K562 (cell line): ENCODE results near the gene ZMYND19. TPM values are rescaled to one million over a fixed set of nuclear protein-coding genes. Genes with fewer than 3 reads are reported as not detected.

Experiments
- E2F1 ChIP-seq: sonication (generic); formaldehyde crosslinking; IDR thresholded peaks from 2 replicates; pipeline ENCODE4 v1.8.1; 2023; ENCODE audit warnings: mild to moderate bottlenecking, missing genetic modification reagents, moderate library complexity
- E2F3 ChIP-seq: fragments of 250-450 bp; sonication (Bioruptor Pico); IDR thresholded peaks from 2 replicates; pipeline ENCODE4 v1.4.0; 2020; ENCODE audit warnings: mild to moderate bottlenecking
- GATAD2B ChIP-seq: fragments of 450-650 bp; IDR thresholded peaks from 2 replicates; pipeline ENCODE4 v1.6.1; 2017; ENCODE audit warnings: mild to moderate bottlenecking, borderline replicate concordance
- KLF1 ChIP-seq: fragments of 450-650 bp; IDR thresholded peaks from 2 replicates; pipeline ENCODE4 v1.6.1; 2016; ENCODE audit warnings: missing genetic modification characterization, missing compliant biosample characterization
- LEF1 ChIP-seq: fragments of 450-650 bp; IDR thresholded peaks from 2 replicates; pipeline ENCODE4 v1.6.1; 2016; ENCODE audit warnings: mild to moderate bottlenecking
- POLR2G ChIP-seq: fragments of 200-400 bp; formaldehyde crosslinking; IDR thresholded peaks from 2 replicates; pipeline ENCODE4 v1.6.1; 2017; ENCODE audit warnings: low read depth, mild to moderate bottlenecking, antibody characterized with exemption, low read length, moderate library complexity
- POLR2H ChIP-seq: IDR thresholded peaks from 2 replicates; pipeline ENCODE4 v1.6.1; 2016; ENCODE audit warnings: missing genetic modification characterization, low read depth, mild to moderate bottlenecking, control low read depth, missing compliant biosample characterization, moderate library complexity
- SMAD4 ChIP-seq: fragments of 250-450 bp; sonication (Bioruptor Pico); conservative IDR thresholded peaks from 2 replicates; pipeline ENCODE4 v1.8.0; 2021; ENCODE audit warnings: inconsistent platforms, mild to moderate bottlenecking, moderate library complexity
- SREBF2 ChIP-seq: sonication (generic); formaldehyde crosslinking; IDR thresholded peaks from 2 replicates; pipeline ENCODE4 v1.4.0; 2020; ENCODE audit warnings: mild to moderate bottlenecking, missing genetic modification reagents
- TFAP4 ChIP-seq: sonication (generic); formaldehyde crosslinking; IDR thresholded peaks from 2 replicates; pipeline ENCODE4 v1.8.0; 2022; ENCODE audit warnings: missing genetic modification reagents, mild to moderate bottlenecking, moderate library complexity, borderline replicate concordance
- ZBTB1 ChIP-seq: sonication (generic); formaldehyde crosslinking; IDR thresholded peaks from 2 replicates; pipeline ENCODE4 v1.8.1; 2023; ENCODE audit warnings: missing genetic modification reagents, low read depth, mild to moderate bottlenecking, borderline replicate concordance
- ZNF263 ChIP-seq: sonication (generic); formaldehyde crosslinking; IDR thresholded peaks from 2 replicates; pipeline ENCODE4 v1.8.0; 2022; ENCODE audit warnings: mild to moderate bottlenecking, missing genetic modification reagents, borderline replicate concordance
- polyA plus RNA-seq, 8 experiments: library from polyadenylated mRNA; depleted of rRNA in 4 of 8; stranded (reverse) in 5 of 8; unstranded in 3 of 8; fragments of >200 nt; fragmentation: Nextera tagmentation in 2 of 8; fragmentation: Illumina TruSeq in 1 of 8; extraction: Ambion mirVana in 2 of 8; extraction: Trizol in 1 of 8; gene quantifications; 2 replicates each; pipeline versions ENCODE4 v1.2.1 to v1.2.3, GENCODE V29; 2011 to 2014; ENCODE audit warnings: inconsistent platforms in 1 of 8, missing spikeins in 1 of 8
- total RNA-seq, 7 experiments: library from RNA; depleted of rRNA in 6 of 7; stranded (reverse); fragments of >200 nt in 6 of 7; fragmentation: Illumina TruSeq in 2 of 7; extraction: Trizol in 2 of 7; gene quantifications; 2 replicates each; pipeline versions ENCODE4 v1.2.1 to v1.2.3, GENCODE V29; 2011 to 2021; ENCODE audit warnings: low replicate concordance in 1 of 7
- TF ChIP-seq, protein P1 (sequence below), 2 experiments: IDR thresholded peaks; 2 replicates each; pipeline ENCODE4 v1.6.1; 2011; ENCODE audit warnings: borderline replicate concordance in 1 of 2, control low read depth in 1 of 2, low read depth in 1 of 2, low read length in 1 of 2, mild to moderate bottlenecking in 1 of 2, mixed read lengths in 1 of 2, moderate library complexity in 1 of 2; ENCODE audit not compliant: insufficient read depth in 1 of 2, insufficient read length in 1 of 2, poor library complexity in 1 of 2, severe bottlenecking in 1 of 2; ENCODE audit errors: extremely low read depth in 1 of 2
- TF ChIP-seq, protein P2 (sequence below): sonication (generic); formaldehyde crosslinking; IDR thresholded peaks from 2 replicates; pipeline ENCODE4 v1.8.0; 2022; ENCODE audit warnings: mild to moderate bottlenecking, missing genetic modification reagents, borderline replicate concordance
- TF ChIP-seq, protein P3 (sequence below): sonication (generic); formaldehyde crosslinking; IDR thresholded peaks from 2 replicates; pipeline ENCODE4 v1.8.1; 2023; ENCODE audit warnings: missing genetic modification reagents, mild to moderate bottlenecking, borderline replicate concordance

ZMYND19 gene
- total and polyA plus RNA-seq, 9 of the 15 experiments (the other 6 are each of a cell fraction or from before 2014, with no cell fraction given), result 1.0 to 86.7 (median 44.0) TPM

DNA sequence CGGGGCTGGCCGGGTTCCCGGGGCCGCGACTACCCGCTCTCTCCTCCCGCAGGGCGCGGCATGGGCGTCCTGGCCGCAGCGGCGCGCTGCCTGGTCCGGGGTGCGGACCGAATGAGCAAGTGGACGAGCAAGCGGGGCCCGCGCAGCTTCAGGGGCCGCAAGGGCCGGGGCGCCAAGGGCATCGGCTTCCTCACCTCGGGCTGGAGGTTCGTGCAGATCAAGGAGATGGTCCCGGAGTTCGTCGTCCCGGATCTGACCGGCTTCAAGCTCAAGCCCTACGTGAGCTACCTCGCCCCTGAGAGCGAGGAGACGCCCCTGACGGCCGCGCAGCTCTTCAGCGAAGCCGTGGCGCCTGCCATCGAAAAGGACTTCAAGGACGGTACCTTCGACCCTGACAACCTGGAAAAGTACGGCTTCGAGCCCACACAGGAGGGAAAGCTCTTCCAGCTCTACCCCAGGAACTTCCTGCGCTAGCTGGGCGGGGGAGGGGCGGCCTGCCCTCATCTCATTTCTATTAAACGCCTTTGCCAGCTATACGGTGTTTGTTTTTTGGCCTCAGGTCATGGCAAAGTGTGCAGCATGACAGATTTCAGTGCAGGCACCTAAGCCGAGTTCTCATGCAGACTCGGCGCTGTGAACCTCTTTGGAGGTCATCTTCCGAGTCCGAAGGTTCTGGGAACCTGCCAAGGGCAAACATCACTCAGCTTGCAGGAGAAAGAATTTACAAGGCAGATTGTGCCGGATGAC is 38.1 kb downstream of the ZMYND19 start (continued):
- TF ChIP-seq ZNF263 (CRISPR knock-in tag) (0 out of 2 replicates have a peak, but pooled peaks have one; percentile 9), E2F3 (CRISPR knock-in tag) (0 out of 2 replicates have a peak, but pooled peaks have one; percentile 53), KLF1 (peak; percentile 57; the same call in 1 of the 2 replicates), LEF1 (no peak), TFAP4 (CRISPR knock-in tag) (peak; percentile 20; the same call in 1 of the 2 replicates), GATAD2B (0 out of 2 replicates have a peak, but pooled peaks have one; percentile 9), SMAD4 (CRISPR knock-in tag) (peak; percentile 42; the same call in 1 of the 2 replicates), ZBTB1 (CRISPR knock-in tag) (peak; percentile 89), POLR2G (peak; percentile 42; the same call in 1 of the 2 replicates), SREBF2 (CRISPR knock-in tag) (no peak), POLR2H (tag) (no peak), E2F1 (CRISPR knock-in tag) (peak; percentile 35; the same call in 1 of the 2 replicates)
- TF ChIP-seq, protein P1, sequence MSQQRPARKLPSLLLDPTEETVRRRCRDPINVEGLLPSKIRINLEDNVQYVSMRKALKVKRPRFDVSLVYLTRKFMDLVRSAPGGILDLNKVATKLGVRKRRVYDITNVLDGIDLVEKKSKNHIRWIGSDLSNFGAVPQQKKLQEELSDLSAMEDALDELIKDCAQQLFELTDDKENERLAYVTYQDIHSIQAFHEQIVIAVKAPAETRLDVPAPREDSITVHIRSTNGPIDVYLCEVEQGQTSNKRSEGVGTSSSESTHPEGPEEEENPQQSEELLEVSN (IDR thresholded peaks at IDR 0.05; ENCODE audit: borderline replicate concordance in 1 of 2, extremely low read depth in 1 of 2, insufficient read depth in 1 of 2, insufficient read length in 1 of 2, low read depth in 1 of 2, low read length in 1 of 2, poor library complexity in 1 of 2, severe bottlenecking in 1 of 2), result peak in 1 of 2 experiments; percentile 1
- TF ChIP-seq, protein P2, sequence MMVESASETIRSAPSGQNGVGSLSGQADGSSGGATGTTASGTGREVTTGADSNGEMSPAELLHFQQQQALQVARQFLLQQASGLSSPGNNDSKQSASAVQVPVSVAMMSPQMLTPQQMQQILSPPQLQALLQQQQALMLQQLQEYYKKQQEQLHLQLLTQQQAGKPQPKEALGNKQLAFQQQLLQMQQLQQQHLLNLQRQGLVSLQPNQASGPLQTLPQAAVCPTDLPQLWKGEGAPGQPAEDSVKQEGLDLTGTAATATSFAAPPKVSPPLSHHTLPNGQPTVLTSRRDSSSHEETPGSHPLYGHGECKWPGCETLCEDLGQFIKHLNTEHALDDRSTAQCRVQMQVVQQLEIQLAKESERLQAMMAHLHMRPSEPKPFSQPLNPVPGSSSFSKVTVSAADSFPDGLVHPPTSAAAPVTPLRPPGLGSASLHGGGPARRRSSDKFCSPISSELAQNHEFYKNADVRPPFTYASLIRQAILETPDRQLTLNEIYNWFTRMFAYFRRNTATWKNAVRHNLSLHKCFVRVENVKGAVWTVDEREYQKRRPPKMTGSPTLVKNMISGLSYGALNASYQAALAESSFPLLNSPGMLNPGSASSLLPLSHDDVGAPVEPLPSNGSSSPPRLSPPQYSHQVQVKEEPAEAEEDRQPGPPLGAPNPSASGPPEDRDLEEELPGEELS (CRISPR knock-in tag), result no peak
- TF ChIP-seq, protein P3, sequence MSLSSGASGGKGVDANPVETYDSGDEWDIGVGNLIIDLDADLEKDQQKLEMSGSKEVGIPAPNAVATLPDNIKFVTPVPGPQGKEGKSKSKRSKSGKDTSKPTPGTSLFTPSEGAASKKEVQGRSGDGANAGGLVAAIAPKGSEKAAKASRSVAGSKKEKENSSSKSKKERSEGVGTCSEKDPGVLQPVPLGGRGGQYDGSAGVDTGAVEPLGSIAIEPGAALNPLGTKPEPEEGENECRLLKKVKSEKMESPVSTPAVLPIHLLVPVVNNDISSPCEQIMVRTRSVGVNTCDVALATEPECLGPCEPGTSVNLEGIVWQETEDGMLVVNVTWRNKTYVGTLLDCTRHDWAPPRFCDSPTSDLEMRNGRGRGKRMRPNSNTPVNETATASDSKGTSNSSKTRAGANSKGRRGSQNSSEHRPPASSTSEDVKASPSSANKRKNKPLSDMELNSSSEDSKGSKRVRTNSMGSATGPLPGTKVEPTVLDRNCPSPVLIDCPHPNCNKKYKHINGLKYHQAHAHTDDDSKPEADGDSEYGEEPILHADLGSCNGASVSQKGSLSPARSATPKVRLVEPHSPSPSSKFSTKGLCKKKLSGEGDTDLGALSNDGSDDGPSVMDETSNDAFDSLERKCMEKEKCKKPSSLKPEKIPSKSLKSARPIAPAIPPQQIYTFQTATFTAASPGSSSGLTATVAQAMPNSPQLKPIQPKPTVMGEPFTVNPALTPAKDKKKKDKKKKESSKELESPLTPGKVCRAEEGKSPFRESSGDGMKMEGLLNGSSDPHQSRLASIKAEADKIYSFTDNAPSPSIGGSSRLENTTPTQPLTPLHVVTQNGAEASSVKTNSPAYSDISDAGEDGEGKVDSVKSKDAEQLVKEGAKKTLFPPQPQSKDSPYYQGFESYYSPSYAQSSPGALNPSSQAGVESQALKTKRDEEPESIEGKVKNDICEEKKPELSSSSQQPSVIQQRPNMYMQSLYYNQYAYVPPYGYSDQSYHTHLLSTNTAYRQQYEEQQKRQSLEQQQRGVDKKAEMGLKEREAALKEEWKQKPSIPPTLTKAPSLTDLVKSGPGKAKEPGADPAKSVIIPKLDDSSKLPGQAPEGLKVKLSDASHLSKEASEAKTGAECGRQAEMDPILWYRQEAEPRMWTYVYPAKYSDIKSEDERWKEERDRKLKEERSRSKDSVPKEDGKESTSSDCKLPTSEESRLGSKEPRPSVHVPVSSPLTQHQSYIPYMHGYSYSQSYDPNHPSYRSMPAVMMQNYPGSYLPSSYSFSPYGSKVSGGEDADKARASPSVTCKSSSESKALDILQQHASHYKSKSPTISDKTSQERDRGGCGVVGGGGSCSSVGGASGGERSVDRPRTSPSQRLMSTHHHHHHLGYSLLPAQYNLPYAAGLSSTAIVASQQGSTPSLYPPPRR (CRISPR knock-in tag), result no peak
